HepG2 (cell line): ENCODE measurements around the gene DENND4B. TPM values are rescaled to one million over a fixed set of nuclear protein-coding genes. Genes with fewer than 3 reads are reported as not detected.

Experiments used
- CREB1 ChIP-seq, 2 experiments: fragments of 450-650 bp in 1 of 2; IDR thresholded peaks; 2 replicates each; pipeline ENCODE4 v1.6.1; 2016 to 2017; ENCODE audit warnings: control low read depth in 1 of 2, mild to moderate bottlenecking in 1 of 2, missing compliant biosample characterization in 1 of 2, missing genetic modification characterization in 1 of 2
- ERF ChIP-seq: IDR thresholded peaks from 2 replicates; pipeline ENCODE4 v1.6.1; 2018; ENCODE audit warnings: missing biosample characterization, missing genetic modification reagents
- ESRRA ChIP-seq: sonication (generic); formaldehyde crosslinking; IDR thresholded peaks from 2 replicates; pipeline ENCODE4 v1.5.1; 2020; ENCODE audit warnings: mild to moderate bottlenecking, low read depth, missing genetic modification reagents
- FOXA3 ChIP-seq: IDR thresholded peaks from 2 replicates; pipeline ENCODE4 v1.6.1; 2016; ENCODE audit warnings: missing genetic modification reagents, missing compliant biosample characterization
- KLF11 ChIP-seq: IDR thresholded peaks from 2 replicates; pipeline ENCODE4 v1.6.1; 2016; ENCODE audit warnings: missing compliant biosample characterization
- NCOA5 ChIP-seq: sonication (generic); formaldehyde crosslinking; IDR thresholded peaks from 2 replicates; pipeline ENCODE4 v1.4.0; 2020; ENCODE audit warnings: missing genetic modification reagents
- POLR2A ChIP-seq, 2 experiments: IDR thresholded peaks; 2 replicates each; pipeline ENCODE4 v1.6.1; 2011; ENCODE audit warnings: low read depth in 2 of 2, low read length in 2 of 2, mild to moderate bottlenecking in 1 of 2, moderate library complexity in 1 of 2; ENCODE audit not compliant: insufficient read depth in 1 of 2
- REPIN1 ChIP-seq: sonication (generic); formaldehyde crosslinking; IDR thresholded peaks from 2 replicates; pipeline ENCODE4 v1.8.0; 2022; ENCODE audit warnings: missing genetic modification reagents, low read depth, mild to moderate bottlenecking, borderline replicate concordance
- TGIF2 ChIP-seq: IDR thresholded peaks from 2 replicates; pipeline ENCODE4 v1.6.1; 2016; ENCODE audit warnings: control low read depth, missing compliant biosample characterization
- ZFP1 ChIP-seq: IDR thresholded peaks from 2 replicates; pipeline ENCODE4 v1.6.1; 2016
- ZNF607 ChIP-seq: sonication (generic); formaldehyde crosslinking; IDR thresholded peaks from 2 replicates; pipeline ENCODE4 v1.5.1; 2020; ENCODE audit warnings: missing genetic modification reagents, mild to moderate bottlenecking, borderline replicate concordance
- ZNF644 ChIP-seq: IDR thresholded peaks from 2 replicates; pipeline ENCODE4 v1.6.1; 2016; ENCODE audit warnings: low read depth
- ZNF703 ChIP-seq: sonication (generic); formaldehyde crosslinking; IDR thresholded peaks from 2 replicates; pipeline ENCODE4 v1.5.1; 2020; ENCODE audit warnings: missing genetic modification reagents, mild to moderate bottlenecking, moderate library complexity, borderline replicate concordance
- polyA plus RNA-seq, 8 experiments: library from polyadenylated mRNA; depleted of rRNA in 3 of 8; stranded (reverse) in 7 of 8; unstranded in 1 of 8; fragments of >200 nt; fragmentation: Illumina TruSeq in 4 of 8; extraction: Trizol in 4 of 8; gene quantifications; 2 replicates each; pipeline versions ENCODE4 v1.2.1 to v1.2.3, GENCODE V29; 2011 to 2016; ENCODE audit warnings: low read depth in 4 of 8, missing spikeins in 1 of 8, mixed read lengths in 1 of 8; ENCODE audit not compliant: insufficient read depth in 1 of 8
- total RNA-seq, 5 experiments: library from RNA; depleted of rRNA; stranded (reverse); fragments of >200 nt; fragmentation: Illumina TruSeq; extraction: Trizol; gene quantifications; 2 replicates each; pipeline ENCODE4 v1.2.3, GENCODE V29; 2016; ENCODE audit warnings: low read depth in 1 of 5
- TF ChIP-seq, protein P1 (sequence below): IDR thresholded peaks from 2 replicates; pipeline ENCODE4 v1.6.1; 2016; ENCODE audit warnings: mild to moderate bottlenecking
- TF ChIP-seq, protein P2 (sequence below): sonication (generic); formaldehyde crosslinking; IDR thresholded peaks from 2 replicates; pipeline ENCODE4 v1.4.0; 2020; ENCODE audit warnings: missing genetic modification reagents
- TF ChIP-seq, protein P3 (sequence below): sonication (generic); formaldehyde crosslinking; IDR thresholded peaks from 2 replicates; pipeline ENCODE4 v1.8.0; 2022; ENCODE audit warnings: low read depth, missing genetic modification reagents
- TF ChIP-seq, protein P4 (sequence below): sonication (generic); formaldehyde crosslinking; IDR thresholded peaks from 2 replicates; pipeline ENCODE4 v1.4.0; 2020; ENCODE audit warnings: low read depth, mild to moderate bottlenecking, missing genetic modification reagents
- TF ChIP-seq, protein P5 (sequence below): sonication (generic); formaldehyde crosslinking; IDR thresholded peaks from 2 replicates; pipeline ENCODE4 v1.8.0; 2022; ENCODE audit warnings: mild to moderate bottlenecking, missing genetic modification reagents, moderate library complexity
- TF ChIP-seq, protein P6 (sequence below): sonication (generic); formaldehyde crosslinking; IDR thresholded peaks from 2 replicates; pipeline ENCODE4 v1.4.0; 2020; ENCODE audit warnings: low read depth, mild to moderate bottlenecking, missing genetic modification reagents
- TF ChIP-seq, protein P7 (sequence below): IDR thresholded peaks from 2 replicates; pipeline ENCODE4 v1.6.1; 2016; ENCODE audit warnings: mild to moderate bottlenecking, missing biosample characterization, missing genetic modification reagents

The DENND4B gene
- total and polyA plus RNA-seq, 2 of the 13 experiments (the other 11 are each of a cell fraction or from before 2014, with no cell fraction given) = 15.1 to 20.3 TPM

DNA sequence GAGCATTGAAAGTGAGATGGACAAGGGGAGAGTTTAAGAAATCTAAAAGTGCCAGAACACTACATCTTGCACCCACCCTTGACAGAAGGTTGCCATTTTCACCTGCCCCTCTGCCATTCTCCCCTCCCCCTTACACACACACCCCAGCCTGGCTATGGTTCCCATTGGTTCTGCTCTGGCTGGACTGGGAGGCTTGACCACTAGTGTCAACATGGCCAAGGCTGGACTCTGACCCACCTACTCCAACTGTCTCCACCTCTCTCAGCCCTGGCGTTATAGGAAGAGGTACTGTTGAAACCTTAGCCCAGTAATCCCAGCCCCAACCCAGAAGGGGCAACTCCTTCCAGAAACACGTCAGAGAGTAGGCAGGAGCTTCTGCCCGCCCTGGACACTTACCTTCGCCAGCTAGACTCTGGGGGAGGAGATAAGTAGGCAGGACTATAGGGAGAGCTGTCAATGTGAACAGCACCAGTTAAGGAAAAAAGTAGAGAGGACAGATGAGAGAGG lies 7.4 kb upstream of the DENND4B start (continued):
- TF ChIP-seq REPIN1 (CRISPR knock-in tag) = peak; percentile 34; the same call in 1 of the 2 replicates
- no peak for TF ChIP-seq ZNF703 (CRISPR knock-in tag)
- TF ChIP-seq, protein P1, sequence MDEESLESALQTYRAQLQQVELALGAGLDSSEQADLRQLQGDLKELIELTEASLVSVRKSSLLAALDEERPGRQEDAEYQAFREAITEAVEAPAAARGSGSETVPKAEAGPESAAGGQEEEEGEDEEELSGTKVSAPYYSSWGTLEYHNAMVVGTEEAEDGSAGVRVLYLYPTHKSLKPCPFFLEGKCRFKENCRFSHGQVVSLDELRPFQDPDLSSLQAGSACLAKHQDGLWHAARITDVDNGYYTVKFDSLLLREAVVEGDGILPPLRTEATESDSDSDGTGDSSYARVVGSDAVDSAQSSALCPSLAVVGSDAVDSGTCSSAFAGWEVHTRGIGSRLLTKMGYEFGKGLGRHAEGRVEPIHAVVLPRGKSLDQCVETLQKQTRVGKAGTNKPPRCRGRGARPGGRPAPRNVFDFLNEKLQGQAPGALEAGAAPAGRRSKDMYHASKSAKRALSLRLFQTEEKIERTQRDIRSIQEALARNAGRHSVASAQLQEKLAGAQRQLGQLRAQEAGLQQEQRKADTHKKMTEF (CRISPR knock-in tag) = peak; percentile 52
- TF ChIP-seq CREB1 (IDR thresholded peaks at IDR 0.05) = peak; percentile 27; the same call in 1 of the 2 replicates
- no peak; the same call in none of the 2 replicates for TF ChIP-seq CREB1 (CRISPR knock-in tag; IDR thresholded peaks at IDR 0.05)
- TF ChIP-seq, protein P2, sequence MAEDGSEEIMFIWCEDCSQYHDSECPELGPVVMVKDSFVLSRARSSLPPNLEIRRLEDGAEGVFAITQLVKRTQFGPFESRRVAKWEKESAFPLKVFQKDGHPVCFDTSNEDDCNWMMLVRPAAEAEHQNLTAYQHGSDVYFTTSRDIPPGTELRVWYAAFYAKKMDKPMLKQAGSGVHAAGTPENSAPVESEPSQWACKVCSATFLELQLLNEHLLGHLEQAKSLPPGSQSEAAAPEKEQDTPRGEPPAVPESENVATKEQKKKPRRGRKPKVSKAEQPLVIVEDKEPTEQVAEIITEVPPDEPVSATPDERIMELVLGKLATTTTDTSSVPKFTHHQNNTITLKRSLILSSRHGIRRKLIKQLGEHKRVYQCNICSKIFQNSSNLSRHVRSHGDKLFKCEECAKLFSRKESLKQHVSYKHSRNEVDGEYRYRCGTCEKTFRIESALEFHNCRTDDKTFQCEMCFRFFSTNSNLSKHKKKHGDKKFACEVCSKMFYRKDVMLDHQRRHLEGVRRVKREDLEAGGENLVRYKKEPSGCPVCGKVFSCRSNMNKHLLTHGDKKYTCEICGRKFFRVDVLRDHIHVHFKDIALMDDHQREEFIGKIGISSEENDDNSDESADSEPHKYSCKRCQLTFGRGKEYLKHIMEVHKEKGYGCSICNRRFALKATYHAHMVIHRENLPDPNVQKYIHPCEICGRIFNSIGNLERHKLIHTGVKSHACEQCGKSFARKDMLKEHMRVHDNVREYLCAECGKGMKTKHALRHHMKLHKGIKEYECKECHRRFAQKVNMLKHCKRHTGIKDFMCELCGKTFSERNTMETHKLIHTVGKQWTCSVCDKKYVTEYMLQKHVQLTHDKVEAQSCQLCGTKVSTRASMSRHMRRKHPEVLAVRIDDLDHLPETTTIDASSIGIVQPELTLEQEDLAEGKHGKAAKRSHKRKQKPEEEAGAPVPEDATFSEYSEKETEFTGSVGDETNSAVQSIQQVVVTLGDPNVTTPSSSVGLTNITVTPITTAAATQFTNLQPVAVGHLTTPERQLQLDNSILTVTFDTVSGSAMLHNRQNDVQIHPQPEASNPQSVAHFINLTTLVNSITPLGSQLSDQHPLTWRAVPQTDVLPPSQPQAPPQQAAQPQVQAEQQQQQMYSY (CRISPR knock-in tag) = no peak
- TF ChIP-seq, protein P3, sequence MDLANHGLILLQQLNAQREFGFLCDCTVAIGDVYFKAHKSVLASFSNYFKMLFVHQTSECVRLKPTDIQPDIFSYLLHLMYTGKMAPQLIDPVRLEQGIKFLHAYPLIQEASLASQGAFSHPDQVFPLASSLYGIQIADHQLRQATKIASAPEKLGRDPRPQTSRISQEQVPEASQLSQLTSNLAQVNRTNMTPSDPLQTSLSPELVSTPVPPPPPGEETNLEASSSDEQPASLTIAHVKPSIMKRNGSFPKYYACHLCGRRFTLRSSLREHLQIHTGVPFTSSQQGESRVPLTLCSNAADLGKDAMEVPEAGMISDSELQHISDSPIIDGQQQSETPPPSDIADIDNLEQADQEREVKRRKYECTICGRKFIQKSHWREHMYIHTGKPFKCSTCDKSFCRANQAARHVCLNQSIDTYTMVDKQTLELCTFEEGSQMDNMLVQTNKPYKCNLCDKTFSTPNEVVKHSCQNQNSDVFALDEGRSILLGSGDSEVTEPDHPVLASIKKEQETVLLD = no peak
- no peak for TF ChIP-seq ZNF607 (CRISPR knock-in tag)
- TF ChIP-seq, protein P4, sequence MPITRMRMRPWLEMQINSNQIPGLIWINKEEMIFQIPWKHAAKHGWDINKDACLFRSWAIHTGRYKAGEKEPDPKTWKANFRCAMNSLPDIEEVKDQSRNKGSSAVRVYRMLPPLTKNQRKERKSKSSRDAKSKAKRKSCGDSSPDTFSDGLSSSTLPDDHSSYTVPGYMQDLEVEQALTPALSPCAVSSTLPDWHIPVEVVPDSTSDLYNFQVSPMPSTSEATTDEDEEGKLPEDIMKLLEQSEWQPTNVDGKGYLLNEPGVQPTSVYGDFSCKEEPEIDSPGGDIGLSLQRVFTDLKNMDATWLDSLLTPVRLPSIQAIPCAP (CRISPR knock-in tag) = no peak
- 0 out of 2 replicates have a peak, but pooled peaks have one; percentile 28 for TF ChIP-seq TGIF2
- peak; percentile 98 for TF ChIP-seq ZNF644
- no peak for TF ChIP-seq ESRRA (CRISPR knock-in tag)
- 0 out of 2 replicates have a peak, but pooled peaks have one; percentile 26 for TF ChIP-seq KLF11 (CRISPR knock-in tag)
- peak; percentile 98 for TF ChIP-seq FOXA3
- TF ChIP-seq, protein P5, sequence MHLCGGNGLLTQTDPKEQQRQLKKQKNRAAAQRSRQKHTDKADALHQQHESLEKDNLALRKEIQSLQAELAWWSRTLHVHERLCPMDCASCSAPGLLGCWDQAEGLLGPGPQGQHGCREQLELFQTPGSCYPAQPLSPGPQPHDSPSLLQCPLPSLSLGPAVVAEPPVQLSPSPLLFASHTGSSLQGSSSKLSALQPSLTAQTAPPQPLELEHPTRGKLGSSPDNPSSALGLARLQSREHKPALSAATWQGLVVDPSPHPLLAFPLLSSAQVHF (CRISPR knock-in tag) = no peak
- 0 out of 2 replicates have a peak, but pooled peaks have one; percentile 22 for TF ChIP-seq ERF (CRISPR knock-in tag)
- no peak for TF ChIP-seq ZFP1
- TF ChIP-seq NCOA5 (CRISPR knock-in tag) = no peak
- TF ChIP-seq, protein P6, sequence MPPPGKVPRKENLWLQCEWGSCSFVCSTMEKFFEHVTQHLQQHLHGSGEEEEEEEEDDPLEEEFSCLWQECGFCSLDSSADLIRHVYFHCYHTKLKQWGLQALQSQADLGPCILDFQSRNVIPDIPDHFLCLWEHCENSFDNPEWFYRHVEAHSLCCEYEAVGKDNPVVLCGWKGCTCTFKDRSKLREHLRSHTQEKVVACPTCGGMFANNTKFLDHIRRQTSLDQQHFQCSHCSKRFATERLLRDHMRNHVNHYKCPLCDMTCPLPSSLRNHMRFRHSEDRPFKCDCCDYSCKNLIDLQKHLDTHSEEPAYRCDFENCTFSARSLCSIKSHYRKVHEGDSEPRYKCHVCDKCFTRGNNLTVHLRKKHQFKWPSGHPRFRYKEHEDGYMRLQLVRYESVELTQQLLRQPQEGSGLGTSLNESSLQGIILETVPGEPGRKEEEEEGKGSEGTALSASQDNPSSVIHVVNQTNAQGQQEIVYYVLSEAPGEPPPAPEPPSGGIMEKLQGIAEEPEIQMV (CRISPR knock-in tag) = no peak
- TF ChIP-seq POLR2A (IDR thresholded peaks at IDR 0.05; ENCODE audit: insufficient read depth in 1 of 2, low read depth in 2 of 2, low read length in 2 of 2) = peak in 1 of 2 experiments; percentile 44; a peak in 1 of 4 replicates
- TF ChIP-seq, protein P7, sequence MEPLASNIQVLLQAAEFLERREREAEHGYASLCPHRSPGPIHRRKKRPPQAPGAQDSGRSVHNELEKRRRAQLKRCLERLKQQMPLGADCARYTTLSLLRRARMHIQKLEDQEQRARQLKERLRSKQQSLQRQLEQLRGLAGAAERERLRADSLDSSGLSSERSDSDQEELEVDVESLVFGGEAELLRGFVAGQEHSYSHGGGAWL = no peak
